Right atrium auricular region (tissue), 2 donors: Measurements from ENCODE around the gene NTPCR. TPM values are rescaled to one million over a fixed set of nuclear protein-coding genes. Genes with fewer than 3 reads are reported as not detected.

Experiments used
- DNase-seq: peaks from one replicate; pipeline ENCODE4 v3.0.0-alpha.2; 2019; ENCODE audit warnings: low spot score
- H3K27ac ChIP-seq, 2 donors: fragments of 200-600 bp; sonication (generic); 1 replicate in 1 of 2; 2 replicates in 1 of 2; pipeline ENCODE4 v1.5.1; 2016 to 2019
- H3K27me3 ChIP-seq, 2 donors: fragments of 200-600 bp; sonication (generic); one replicate each; pipeline versions ENCODE4 v1.5.1 to v1.6.0; 2017 to 2019
- H3K36me3 ChIP-seq: fragments of 200-600 bp; sonication (generic); one replicate; pipeline ENCODE4 v1.5.1; 2016
- H3K4me1 ChIP-seq, 2 donors: fragments of 200-600 bp; sonication (generic); one replicate each; pipeline versions ENCODE4 v1.5.1 to v1.6.0; 2017 to 2019
- H3K4me3 ChIP-seq, 2 donors: fragments of 200-600 bp; sonication (generic); 1 replicate in 1 of 2; 2 replicates in 1 of 2; pipeline ENCODE4 v1.5.1; 2017 to 2019; ENCODE audit warnings: mild to moderate bottlenecking in 1 of 2, moderate library complexity in 1 of 2
- H3K9me3 ChIP-seq, 2 donors: fragments of 200-600 bp; sonication (generic); one replicate each; pipeline ENCODE4 v1.5.1; 2019
- total RNA-seq, 2 donors: library from RNA; depleted of rRNA; stranded (reverse); fragments of >200 nt; gene quantifications; one replicate each; pipeline ENCODE4 v1.1.0, GENCODE V29; 2016
- TF ChIP-seq, protein P1 (sequence below), 2 donors: fragments of 200-600 bp; sonication (generic); IDR thresholded peaks; one replicate each; pipeline ENCODE4 v1.5.1; 2019; ENCODE audit warnings: antibody characterized with exemption in 2 of 2

Gene NTPCR
- total RNA-seq, 2 donors from 2014 or later: 27.3 to 39.3 TPM

DNA sequence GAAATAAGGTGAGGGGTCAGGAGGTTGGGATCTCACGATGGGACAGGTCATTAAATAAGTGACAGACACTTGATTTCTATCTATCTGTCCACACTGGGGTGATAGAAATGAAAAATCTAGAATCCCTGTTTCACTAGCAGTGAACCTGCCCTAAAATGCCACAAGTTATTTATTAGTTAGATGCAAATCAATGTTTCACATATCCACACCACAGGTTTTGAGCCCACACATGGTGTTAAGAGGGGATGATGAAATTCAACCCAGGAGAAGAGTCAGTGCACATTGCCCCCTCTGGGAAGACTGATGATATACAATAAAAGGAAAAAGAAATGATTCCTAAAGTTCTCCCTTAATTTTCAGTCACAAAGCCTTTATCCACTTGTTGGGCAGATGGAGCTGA lies 10.1 kb upstream of the NTPCR start:
- peaks cover 0 to 15% of the 10 kb centered on the region in 2 donors for H3K4me1 ChIP-seq
- H3K36me3 ChIP-seq: no peaks in the 10 kb centered on the region
- no peaks in the 10 kb centered on the region for H3K9me3 ChIP-seq
- H3K4me3 ChIP-seq: no peak overlapping the region
- no peak overlapping the region for H3K27ac ChIP-seq
- no peaks in the 10 kb centered on the region for H3K27me3 ChIP-seq
- TF ChIP-seq, protein P1, sequence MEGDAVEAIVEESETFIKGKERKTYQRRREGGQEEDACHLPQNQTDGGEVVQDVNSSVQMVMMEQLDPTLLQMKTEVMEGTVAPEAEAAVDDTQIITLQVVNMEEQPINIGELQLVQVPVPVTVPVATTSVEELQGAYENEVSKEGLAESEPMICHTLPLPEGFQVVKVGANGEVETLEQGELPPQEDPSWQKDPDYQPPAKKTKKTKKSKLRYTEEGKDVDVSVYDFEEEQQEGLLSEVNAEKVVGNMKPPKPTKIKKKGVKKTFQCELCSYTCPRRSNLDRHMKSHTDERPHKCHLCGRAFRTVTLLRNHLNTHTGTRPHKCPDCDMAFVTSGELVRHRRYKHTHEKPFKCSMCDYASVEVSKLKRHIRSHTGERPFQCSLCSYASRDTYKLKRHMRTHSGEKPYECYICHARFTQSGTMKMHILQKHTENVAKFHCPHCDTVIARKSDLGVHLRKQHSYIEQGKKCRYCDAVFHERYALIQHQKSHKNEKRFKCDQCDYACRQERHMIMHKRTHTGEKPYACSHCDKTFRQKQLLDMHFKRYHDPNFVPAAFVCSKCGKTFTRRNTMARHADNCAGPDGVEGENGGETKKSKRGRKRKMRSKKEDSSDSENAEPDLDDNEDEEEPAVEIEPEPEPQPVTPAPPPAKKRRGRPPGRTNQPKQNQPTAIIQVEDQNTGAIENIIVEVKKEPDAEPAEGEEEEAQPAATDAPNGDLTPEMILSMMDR (IDR thresholded peaks at IDR 0.05): no peak
- no peak for DNase-seq

DNA sequence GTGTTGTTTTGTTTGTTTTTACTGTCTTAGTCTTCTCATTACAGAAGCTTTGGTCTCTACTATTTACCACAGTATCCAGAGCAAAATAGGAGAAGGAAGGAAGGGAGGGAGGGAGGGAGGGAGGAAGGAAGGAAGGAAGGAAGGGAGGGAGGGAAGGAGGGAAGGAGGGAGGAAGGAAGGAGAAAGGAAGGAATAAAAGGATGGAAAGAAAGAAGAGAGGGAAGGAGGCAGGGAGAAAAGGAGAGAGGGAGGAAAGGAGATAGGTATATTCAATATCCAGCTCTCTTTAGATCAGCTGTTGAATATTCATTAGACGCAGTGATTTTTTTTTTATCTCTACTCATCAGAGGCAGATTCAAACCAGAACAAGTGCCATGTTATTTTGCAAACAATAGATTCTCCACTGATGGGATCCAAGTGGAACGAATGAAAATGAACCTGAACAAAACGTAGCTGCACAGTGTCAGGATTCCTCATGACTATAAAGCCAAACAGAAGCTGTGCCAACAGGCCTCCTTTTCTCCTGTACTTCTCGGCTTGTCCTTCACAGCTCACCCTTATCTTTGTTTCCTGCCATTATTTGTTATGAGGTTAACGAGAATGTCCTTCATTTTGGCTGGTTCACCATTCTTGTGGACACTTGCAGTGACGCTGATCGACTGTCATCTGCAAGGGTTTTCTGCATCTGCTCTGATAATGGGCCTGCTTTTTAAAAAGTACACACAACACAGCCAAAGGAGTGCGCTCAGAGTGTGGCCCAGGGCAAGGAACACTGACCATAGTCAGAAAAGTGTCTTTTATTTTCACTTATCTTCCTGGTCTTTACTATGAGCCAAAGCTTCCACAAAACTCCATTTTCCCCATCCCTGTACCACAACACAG lies 7.8 kb upstream of the NTPCR start:
- no peak for DNase-seq
- Histone ChIP-seq H3K36me3 (no peaks in the 10 kb centered on the region), H3K4me3 (no peak overlapping the region), H3K4me1 (peaks cover 0 to 15% of the 10 kb centered on the region in 2 donors), H3K27ac (no peak overlapping the region), H3K27me3 (no peaks in the 10 kb centered on the region), H3K9me3 (no peaks in the 10 kb centered on the region)
- TF ChIP-seq, protein P1 (IDR thresholded peaks at IDR 0.05): no peak

DNA sequence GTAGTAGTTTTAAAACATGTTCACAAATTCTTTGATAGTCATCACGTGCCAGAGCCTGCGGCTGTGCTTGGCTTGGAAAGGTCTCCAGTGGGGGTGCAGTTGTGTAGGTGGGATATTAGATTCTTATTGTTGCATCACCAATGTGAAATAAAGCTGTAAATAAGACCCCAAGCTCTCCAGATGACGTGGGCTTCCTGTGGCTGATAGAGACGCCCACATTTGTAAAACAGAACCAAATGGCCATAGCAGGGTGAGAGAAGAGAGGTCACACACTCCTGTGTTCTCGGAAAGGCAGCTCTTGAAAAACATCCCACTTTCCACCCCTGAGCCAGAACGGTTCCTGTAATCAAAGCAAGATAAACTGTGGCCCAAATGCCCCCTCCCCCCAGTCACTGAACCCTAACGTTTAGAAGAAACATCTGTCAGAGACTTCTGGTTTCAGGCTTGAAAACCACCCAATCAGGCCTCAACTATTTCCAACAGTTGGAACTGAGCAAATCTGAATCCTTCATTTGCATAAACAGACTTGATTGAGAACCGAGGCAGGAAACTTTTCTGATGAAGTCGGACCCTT lies 6.6 kb upstream of the NTPCR start:
- H3K4me1 ChIP-seq: peaks cover 0 to 15% of the 10 kb centered on the region in 2 donors
- no peak overlapping the region for H3K27ac ChIP-seq
- no peaks in the 10 kb centered on the region for H3K36me3 ChIP-seq
- TF ChIP-seq, protein P1 (IDR thresholded peaks at IDR 0.05): no peak
- H3K4me3 ChIP-seq: no peak overlapping the region
- no peaks in the 10 kb centered on the region for H3K27me3 ChIP-seq
- no peaks in the 10 kb centered on the region for H3K9me3 ChIP-seq
- DNase-seq: no peak

DNA sequence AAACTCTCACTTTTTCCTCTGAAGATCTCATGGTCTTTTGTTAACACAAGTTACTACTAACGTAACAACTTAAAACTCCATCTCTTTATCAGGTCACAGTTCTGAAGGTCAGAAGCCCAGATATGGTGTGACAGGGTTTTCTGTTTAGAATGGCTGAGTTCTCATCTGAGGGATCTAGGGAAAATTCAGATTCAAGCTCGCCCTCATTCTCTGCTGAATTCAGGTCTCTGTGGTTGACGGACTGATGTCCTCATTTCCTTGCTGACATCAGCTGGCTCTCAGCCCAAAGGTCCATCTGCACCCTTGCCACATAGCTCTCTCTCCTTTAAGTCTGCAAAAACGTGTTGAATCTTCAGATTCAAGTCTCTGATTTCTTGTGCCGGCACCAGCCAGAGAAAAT lies 6.1 kb upstream of the NTPCR start:
- Histone ChIP-seq H3K4me3 (no peak overlapping the region), H3K4me1 (peaks cover 0 to 15% of the 10 kb centered on the region in 2 donors), H3K27me3 (no peaks in the 10 kb centered on the region), H3K36me3 (no peaks in the 10 kb centered on the region), H3K27ac (no peak overlapping the region), H3K9me3 (no peaks in the 10 kb centered on the region)
- no peak for DNase-seq
- TF ChIP-seq, protein P1 (IDR thresholded peaks at IDR 0.05): no peak

DNA sequence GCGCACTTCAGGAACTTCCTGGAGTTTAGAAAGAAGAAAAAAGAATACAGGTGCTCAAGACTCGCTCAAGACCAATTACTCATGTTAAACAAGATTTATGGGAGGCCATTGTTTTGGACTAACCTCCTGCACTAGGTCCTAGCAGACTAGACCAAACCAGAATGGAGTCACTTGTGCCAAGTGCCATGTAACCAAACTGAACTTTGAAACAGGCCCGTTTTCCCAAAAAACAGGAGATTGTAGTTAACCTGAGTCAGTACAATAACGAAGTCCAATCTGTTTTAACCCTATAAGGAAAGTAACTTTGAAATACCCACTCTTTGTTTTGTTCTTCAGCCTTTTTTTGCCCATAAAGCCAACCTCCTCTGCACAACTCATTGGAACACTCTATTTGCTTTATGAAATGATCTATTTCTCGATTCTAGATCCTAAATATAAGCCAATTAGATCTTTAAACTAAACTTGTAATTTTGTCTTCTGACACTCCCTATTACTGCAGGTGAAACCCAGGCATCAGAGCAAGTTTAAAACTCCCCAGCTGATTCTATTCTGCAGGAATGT lies 695 bp upstream of the NTPCR start:
- Histone ChIP-seq H3K4me1 (peaks cover 0 to 30% of the 10 kb centered on the region in 2 donors), H3K9me3 (no peaks in the 10 kb centered on the region), H3K36me3 (no peaks in the 10 kb centered on the region), H3K4me3 (peak overlapping the region; percentile 88 to 91), H3K27ac (peak overlapping the region; percentile 82 to 92), H3K27me3 (no peaks in the 10 kb centered on the region)
- DNase-seq: no peak
- TF ChIP-seq, protein P1 (IDR thresholded peaks at IDR 0.05): no peak
